ENCODE data around the gene SLC25A42. TPM values are rescaled to one million over a fixed set of nuclear protein-coding genes. Genes with fewer than 3 reads are reported as not detected.
A peak's percentile ranks its signal among the peaks of the same experiment; 100 is the strongest.

The SLC25A42 gene
- total RNA-seq, 2 donors from 2014 or later: 6.6 to 7.2 TPM

GRCh38 chr19:19059837-19060611 lies 3.8 kb upstream of the SLC25A42 start:
- no peak overlapping the region for H3K27ac ChIP-seq (ENCODE audit: low read depth, low read length)
- no peak overlapping the region for H3K4me3 Mint-ChIP-seq

DNA sequence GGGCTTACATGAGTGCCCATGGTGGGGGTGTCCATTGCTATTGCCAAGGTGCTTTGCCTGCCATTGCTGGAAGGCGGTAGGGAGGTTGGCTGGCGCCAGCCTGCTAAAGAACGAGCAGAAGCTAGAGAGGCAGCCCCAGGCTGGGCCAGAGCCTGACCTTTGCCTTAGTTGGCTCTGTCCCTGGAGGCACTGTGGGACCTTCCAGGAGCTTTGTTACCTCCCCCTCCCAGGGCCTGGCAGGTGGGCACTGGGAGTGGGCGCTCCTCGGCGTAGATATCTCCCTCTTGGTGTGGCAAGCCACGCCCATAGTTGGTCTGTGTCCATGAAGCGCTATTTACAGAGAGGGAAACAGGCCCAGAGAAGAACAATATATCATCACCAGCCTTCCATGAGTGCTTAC lies 2.3 kb upstream of the SLC25A42 start:
- Mint-ChIP-seq H3K27me3 (ENCODE audit: insufficient read depth) (peaks cover 17% of the 10 kb centered on the region), H3K36me3 (ENCODE audit: low read depth) (peaks cover 27% of the 10 kb centered on the region), H3K4me1 (peaks cover 19% of the 10 kb centered on the region), H3K9me3 (no peaks in the 10 kb centered on the region), H3K27ac (no peak overlapping the region), H3K4me3 (no peak overlapping the region)
- Histone ChIP-seq H3K9me3 (ENCODE audit: control insufficient read depth, low read length) (no peaks in the 10 kb centered on the region), H3K27me3 (ENCODE audit: control insufficient read depth, insufficient read depth, low read length, poor library complexity, severe bottlenecking) (peaks cover 16% of the 10 kb centered on the region), H3K4me3 (ENCODE audit: low read length) (no peak overlapping the region), H3K4me1 (ENCODE audit: control insufficient read depth, insufficient read depth, low read length) (no peaks in the 10 kb centered on the region), H3K9ac (ENCODE audit: extremely low read depth, low read length, poor library complexity, severe bottlenecking) (no peak overlapping the region), H3K27ac (ENCODE audit: low read depth, low read length) (no peak overlapping the region), H3K36me3 (ENCODE audit: control insufficient read depth, insufficient read depth, low read length) (peaks cover 31% of the 10 kb centered on the region)
- DNase-seq: no peak
- TF ChIP-seq, protein P1, sequence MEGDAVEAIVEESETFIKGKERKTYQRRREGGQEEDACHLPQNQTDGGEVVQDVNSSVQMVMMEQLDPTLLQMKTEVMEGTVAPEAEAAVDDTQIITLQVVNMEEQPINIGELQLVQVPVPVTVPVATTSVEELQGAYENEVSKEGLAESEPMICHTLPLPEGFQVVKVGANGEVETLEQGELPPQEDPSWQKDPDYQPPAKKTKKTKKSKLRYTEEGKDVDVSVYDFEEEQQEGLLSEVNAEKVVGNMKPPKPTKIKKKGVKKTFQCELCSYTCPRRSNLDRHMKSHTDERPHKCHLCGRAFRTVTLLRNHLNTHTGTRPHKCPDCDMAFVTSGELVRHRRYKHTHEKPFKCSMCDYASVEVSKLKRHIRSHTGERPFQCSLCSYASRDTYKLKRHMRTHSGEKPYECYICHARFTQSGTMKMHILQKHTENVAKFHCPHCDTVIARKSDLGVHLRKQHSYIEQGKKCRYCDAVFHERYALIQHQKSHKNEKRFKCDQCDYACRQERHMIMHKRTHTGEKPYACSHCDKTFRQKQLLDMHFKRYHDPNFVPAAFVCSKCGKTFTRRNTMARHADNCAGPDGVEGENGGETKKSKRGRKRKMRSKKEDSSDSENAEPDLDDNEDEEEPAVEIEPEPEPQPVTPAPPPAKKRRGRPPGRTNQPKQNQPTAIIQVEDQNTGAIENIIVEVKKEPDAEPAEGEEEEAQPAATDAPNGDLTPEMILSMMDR (conservative IDR thresholded peaks at IDR 0.05): no peak
- 97% methylated on average over 8 of the region's 8 CpGs; no CpG with 5 or more reads in 1 of the 2 experiments for WGBS, 2 experiments (ENCODE audit: insufficient coverage in 1 of 2, insufficient read length in 1 of 2)

More at GRCh38 chr19:19059837-19060611, 3.8 kb upstream of the SLC25A42 start:
- Histone ChIP-seq H3K27me3 (ENCODE audit: control insufficient read depth, insufficient read depth, low read length, poor library complexity, severe bottlenecking) (peaks cover 5% of the 10 kb centered on the region), H3K9ac (ENCODE audit: extremely low read depth, low read length, poor library complexity, severe bottlenecking) (no peak overlapping the region), H3K36me3 (ENCODE audit: control insufficient read depth, insufficient read depth, low read length) (peaks cover 36% of the 10 kb centered on the region), H3K9me3 (ENCODE audit: control insufficient read depth, low read length) (no peaks in the 10 kb centered on the region), H3K4me1 (ENCODE audit: control insufficient read depth, insufficient read depth, low read length) (no peaks in the 10 kb centered on the region), H3K4me3 (ENCODE audit: low read length) (no peak overlapping the region)
- Mint-ChIP-seq H3K4me1 (peaks cover 17% of the 10 kb centered on the region), H3K27me3 (ENCODE audit: insufficient read depth) (peaks cover 7% of the 10 kb centered on the region), H3K27ac (no peak overlapping the region), H3K36me3 (ENCODE audit: low read depth) (peaks cover 39% of the 10 kb centered on the region), H3K9me3 (no peaks in the 10 kb centered on the region)
- TF ChIP-seq, protein P1 (conservative IDR thresholded peaks at IDR 0.05): no peak
- no peak for DNase-seq
- 89 to 92% methylated on average over 7 to 12 of the region's 12 CpGs for WGBS, 2 experiments (ENCODE audit: insufficient coverage in 1 of 2, insufficient read length in 1 of 2)

DNA sequence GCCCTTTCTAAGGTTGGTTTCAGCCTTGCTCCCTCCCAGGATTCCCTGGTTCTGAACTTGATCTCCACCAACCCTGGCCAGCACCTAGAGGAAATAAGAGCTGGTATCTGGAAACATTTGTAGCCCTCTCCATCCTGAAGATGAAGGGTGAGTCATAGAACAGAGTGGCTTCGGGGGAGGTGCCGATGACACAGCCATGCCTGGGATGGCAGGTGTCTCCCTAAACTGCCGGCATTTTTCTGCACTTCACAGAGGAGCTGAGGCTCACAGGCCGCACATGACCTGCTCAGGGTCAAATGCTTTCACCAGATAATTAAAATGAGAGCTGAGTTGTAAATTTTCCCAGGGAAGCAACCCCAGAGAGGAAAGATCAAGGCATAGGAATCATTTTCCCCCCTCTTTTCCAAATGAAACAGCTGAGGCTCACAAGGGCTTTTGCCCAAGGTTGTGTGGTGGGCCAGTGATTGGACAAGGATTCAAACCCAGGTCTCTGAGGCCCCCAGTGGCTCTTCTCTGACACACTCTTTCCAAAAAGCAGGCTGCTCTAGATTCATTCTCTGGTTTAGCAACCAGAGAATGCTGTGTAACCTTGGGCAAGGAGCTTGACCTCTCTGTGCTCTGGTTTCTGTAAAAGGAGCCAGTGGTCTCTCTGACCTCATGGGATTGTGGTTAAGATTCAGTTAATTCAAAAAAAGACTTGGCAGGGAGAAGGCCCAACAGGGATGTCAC lies 1.2 kb upstream of the SLC25A42 start:
- Histone ChIP-seq H3K27ac (ENCODE audit: low read depth, low read length) (peak overlapping the region; percentile 49), H3K27me3 (ENCODE audit: control insufficient read depth, insufficient read depth, low read length, poor library complexity, severe bottlenecking) (peaks cover 16% of the 10 kb centered on the region), H3K4me3 (ENCODE audit: low read length) (peak overlapping the region; percentile 74), H3K9ac (ENCODE audit: extremely low read depth, low read length, poor library complexity, severe bottlenecking) (peak overlapping the region; percentile 32), H3K4me1 (ENCODE audit: control insufficient read depth, insufficient read depth, low read length) (no peaks in the 10 kb centered on the region), H3K36me3 (ENCODE audit: control insufficient read depth, insufficient read depth, low read length) (peaks cover 21% of the 10 kb centered on the region), H3K9me3 (ENCODE audit: control insufficient read depth, low read length) (no peaks in the 10 kb centered on the region)
- peak overlapping the region; percentile 59 for H3K4me3 Mint-ChIP-seq
- H3K36me3 Mint-ChIP-seq (ENCODE audit: low read depth): peaks cover 24% of the 10 kb centered on the region
- no peaks in the 10 kb centered on the region for H3K9me3 Mint-ChIP-seq
- peaks cover 28% of the 10 kb centered on the region for H3K27me3 Mint-ChIP-seq (ENCODE audit: insufficient read depth)
- peaks cover 19% of the 10 kb centered on the region for H3K4me1 Mint-ChIP-seq
- TF ChIP-seq, protein P1 (conservative IDR thresholded peaks at IDR 0.05): no peak
- 84 to 91% methylated on average over 4 of the region's 4 CpGs for WGBS, 2 experiments (ENCODE audit: insufficient coverage in 1 of 2, insufficient read length in 1 of 2)
- DNase-seq: no peak
- peak overlapping the region; percentile 90 for H3K27ac Mint-ChIP-seq
